Prostate gland (tissue), 2 donors: ENCODE results near the gene ZNF514. TPM values are rescaled to one million over a fixed set of nuclear protein-coding genes. Genes with fewer than 3 reads are reported as not detected.
A peak's percentile ranks its signal among the peaks of the same experiment; 100 is the strongest.
"Not testable (repeated sequence)": the region's sequence is repeated elsewhere in the genome, so short reads cannot be mapped to it uniquely, and the experiment has no call there.

Experiments used
- DNase-seq: peaks from one replicate; pipeline ENCODE4 v3.0.0-alpha.2; 2019; ENCODE audit warnings: low spot score
- H3K27ac ChIP-seq, 2 donors: fragments of 200-600 bp; sonication (generic); 2 replicates each; pipeline ENCODE4 v1.5.1; 2017 to 2019
- H3K27me3 ChIP-seq: fragments of 200-600 bp; sonication (generic); replicated peaks from 2 replicates; pipeline ENCODE4 v1.5.1; 2019; ENCODE audit not compliant: insufficient read depth
- H3K36me3 ChIP-seq, 2 donors: fragments of 200-600 bp; sonication (generic); 1 replicate in 1 of 2; 2 replicates in 1 of 2; pipeline versions ENCODE4 v1.5.1 to v1.8.1; 2017 to 2019
- H3K4me1 ChIP-seq: fragments of 200-600 bp; sonication (generic); replicated peaks from 2 replicates; pipeline ENCODE4 v1.5.1; 2019
- H3K4me3 ChIP-seq, 2 donors: fragments of 200-600 bp; sonication (generic); 2 replicates each; pipeline ENCODE4 v1.5.1; 2017 to 2019
- H3K9me3 ChIP-seq: fragments of 200-600 bp; sonication (generic); 2 replicates; pipeline ENCODE4 v1.5.1; 2017
- POLR2A ChIP-seq: fragments of 450-650 bp; IDR thresholded peaks from one replicate; pipeline ENCODE4 v1.6.1; 2016; ENCODE audit warnings: antibody characterized with exemption, mild to moderate bottlenecking
- POLR2AphosphoS5 ChIP-seq: sonication (generic); formaldehyde crosslinking; IDR thresholded peaks from one replicate; pipeline ENCODE4 v1.6.1; 2017; ENCODE audit warnings: antibody characterized with exemption
- WGBS: methylation state at CpG from one replicate; pipeline ENCODE4 v1.1.5; 2018; 5-methylcytosine and 5-hydroxymethylcytosine counted together
- intact Hi-C: fragments of 100-400 bp; cut with DNase I; formaldehyde crosslinking; loops from one replicate; pipeline ENCODE4 v1.14.2; 2022
- total RNA-seq, 2 donors: library from RNA; depleted of rRNA; stranded (reverse); fragments of >200 nt; gene quantifications; one replicate each; pipeline ENCODE4 v1.1.0, GENCODE V29; 2016
- TF ChIP-seq, protein P1 (sequence below), 4 experiments: fragments of 200-600 bp in 2 of 4; fragments of 450-650 bp in 2 of 4; sonication (generic) in 2 of 4; IDR thresholded peaks; 1 replicate in 3 of 4; 2 replicates in 1 of 4; pipeline ENCODE4 v1.5.1; 2016 to 2019; ENCODE audit warnings: antibody characterized with exemption in 4 of 4, mild to moderate bottlenecking in 2 of 4, moderate library complexity in 2 of 4

Gene ZNF514
- total RNA-seq, 2 donors from 2014 or later: 19.1 TPM

DNA sequence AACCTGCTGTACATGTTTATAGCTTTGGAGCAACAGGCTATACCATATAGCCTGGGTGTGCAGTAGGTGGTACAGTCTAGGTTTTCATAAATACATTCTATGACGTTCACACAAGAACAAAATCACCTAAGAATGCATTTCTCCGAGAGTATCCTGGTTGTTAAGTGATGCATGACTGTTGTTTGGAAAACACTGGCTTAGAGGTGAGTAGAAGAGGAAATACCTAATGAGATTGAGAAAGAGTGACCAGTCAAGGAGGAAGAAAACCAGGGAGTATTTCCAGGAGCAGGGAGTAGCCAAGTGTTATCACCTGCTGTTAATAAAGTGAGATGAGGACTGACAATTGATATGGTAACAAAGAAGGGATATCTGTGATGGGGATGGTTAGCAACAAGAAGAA lies 44.7 kb upstream of the ZNF514 start:
- TF ChIP-seq POLR2A: no peak
- no peak for TF ChIP-seq POLR2AphosphoS5
- TF ChIP-seq, protein P1, sequence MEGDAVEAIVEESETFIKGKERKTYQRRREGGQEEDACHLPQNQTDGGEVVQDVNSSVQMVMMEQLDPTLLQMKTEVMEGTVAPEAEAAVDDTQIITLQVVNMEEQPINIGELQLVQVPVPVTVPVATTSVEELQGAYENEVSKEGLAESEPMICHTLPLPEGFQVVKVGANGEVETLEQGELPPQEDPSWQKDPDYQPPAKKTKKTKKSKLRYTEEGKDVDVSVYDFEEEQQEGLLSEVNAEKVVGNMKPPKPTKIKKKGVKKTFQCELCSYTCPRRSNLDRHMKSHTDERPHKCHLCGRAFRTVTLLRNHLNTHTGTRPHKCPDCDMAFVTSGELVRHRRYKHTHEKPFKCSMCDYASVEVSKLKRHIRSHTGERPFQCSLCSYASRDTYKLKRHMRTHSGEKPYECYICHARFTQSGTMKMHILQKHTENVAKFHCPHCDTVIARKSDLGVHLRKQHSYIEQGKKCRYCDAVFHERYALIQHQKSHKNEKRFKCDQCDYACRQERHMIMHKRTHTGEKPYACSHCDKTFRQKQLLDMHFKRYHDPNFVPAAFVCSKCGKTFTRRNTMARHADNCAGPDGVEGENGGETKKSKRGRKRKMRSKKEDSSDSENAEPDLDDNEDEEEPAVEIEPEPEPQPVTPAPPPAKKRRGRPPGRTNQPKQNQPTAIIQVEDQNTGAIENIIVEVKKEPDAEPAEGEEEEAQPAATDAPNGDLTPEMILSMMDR (IDR thresholded peaks at IDR 0.05): no peak
- Histone ChIP-seq H3K4me3 (no peak overlapping the region), H3K9me3 (no peaks in the 10 kb centered on the region), H3K27ac (no peak overlapping the region), H3K4me1 (no peaks in the 10 kb centered on the region), H3K36me3 (no peaks in the 10 kb centered on the region), H3K27me3 (no peaks in the 10 kb centered on the region)
- WGBS: 86% methylated on average over 2 of the region's 2 CpGs
- no peak for DNase-seq
- intact Hi-C loops: loop anchor here (10.0 kb wide), 1 partner anchor 140 kb away; no protein-coding TSS in a partner anchor

DNA sequence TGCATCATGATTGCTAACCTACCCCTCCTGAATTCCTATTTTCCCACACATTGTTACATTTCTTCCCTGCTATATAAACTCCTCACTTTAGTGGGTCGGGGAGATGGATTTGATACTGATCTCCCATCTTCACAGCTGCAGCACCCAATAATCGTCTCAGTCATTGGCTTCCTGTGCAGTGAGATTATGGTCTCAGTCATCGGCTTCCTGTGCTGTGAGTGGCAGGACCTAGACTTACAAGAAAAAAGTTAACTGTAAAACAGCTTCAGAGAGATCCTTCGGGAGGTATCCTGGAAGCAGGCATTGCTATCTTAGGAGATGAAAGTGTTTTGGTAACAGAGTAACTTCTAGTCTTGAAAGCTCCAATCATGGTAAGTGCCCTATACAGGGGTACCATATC lies 44.3 kb upstream of the ZNF514 start:
- no peak for DNase-seq
- 85% methylated on average over 4 of the region's 4 CpGs for WGBS
- H3K4me1 ChIP-seq: no peaks in the 10 kb centered on the region
- TF ChIP-seq, protein P1 (IDR thresholded peaks at IDR 0.05): no peak
- TF ChIP-seq POLR2AphosphoS5: no peak
- no peak for TF ChIP-seq POLR2A
- H3K27ac ChIP-seq: no peak overlapping the region
- H3K36me3 ChIP-seq: no peaks in the 10 kb centered on the region
- H3K9me3 ChIP-seq: no peaks in the 10 kb centered on the region
- intact Hi-C loops: loop anchor here (10.0 kb wide), 1 partner anchor 141 kb away; no protein-coding TSS in a partner anchor
- H3K4me3 ChIP-seq: no peak overlapping the region
- H3K27me3 ChIP-seq: no peaks in the 10 kb centered on the region

DNA sequence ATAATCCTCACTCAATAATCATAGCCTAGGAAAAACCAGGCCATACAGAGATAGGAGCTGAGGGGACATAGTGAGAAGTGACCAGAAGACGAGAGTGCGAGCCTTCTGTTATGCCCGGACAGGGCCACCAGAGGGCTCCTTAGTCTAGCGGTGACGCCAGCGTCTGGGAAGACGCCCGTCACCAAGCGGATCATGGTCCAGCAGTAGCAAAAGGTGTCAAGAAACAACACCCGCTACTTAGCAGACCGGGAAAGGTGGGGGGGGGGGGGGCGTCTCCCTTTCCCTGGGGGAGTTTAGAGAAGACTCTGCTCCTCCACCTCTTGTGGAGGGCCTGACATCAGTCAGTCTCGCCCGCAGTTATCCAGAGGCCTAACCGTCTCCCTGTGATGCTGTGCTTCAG lies 33.3 kb upstream of the ZNF514 start:
- H3K36me3 ChIP-seq, H3K27me3 ChIP-seq, H3K9me3 ChIP-seq, H3K4me1 ChIP-seq, H3K4me3 ChIP-seq, H3K27ac ChIP-seq: not testable (repeated sequence)
- DNase-seq: peak; percentile 41
- WGBS: 25% methylated on average over 15 of the region's 15 CpGs
- intact Hi-C loops: loop anchor here (10.0 kb wide), 1 partner anchor 122 kb away; no protein-coding TSS in a partner anchor
- TF ChIP-seq, protein P1 (IDR thresholded peaks at IDR 0.05): peak in 2 of 4 experiments; percentile 57 to 71

DNA sequence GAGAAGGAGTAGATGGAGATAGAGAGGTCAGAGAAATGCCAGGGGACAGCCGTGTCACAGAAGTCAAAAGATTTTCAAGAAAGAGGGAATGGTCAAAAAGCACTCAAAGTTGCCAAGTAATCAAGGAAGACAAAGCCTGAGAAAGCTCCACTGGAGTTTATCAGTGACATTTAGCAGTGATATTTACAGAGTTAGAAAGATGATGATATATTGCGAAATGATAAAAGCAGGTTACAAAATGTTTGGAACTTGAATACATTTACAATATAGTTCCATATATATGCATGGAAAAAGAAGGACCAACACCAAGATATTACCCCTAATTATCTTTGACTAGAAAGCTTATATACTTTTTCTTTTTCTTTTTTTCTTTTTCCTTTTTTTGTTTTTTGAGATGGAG lies 26.3 kb upstream of the ZNF514 start:
- 66% methylated on average over 2 of the region's 2 CpGs for WGBS
- no peak overlapping the region for H3K27ac ChIP-seq
- no peak overlapping the region for H3K4me3 ChIP-seq
- H3K9me3 ChIP-seq: no peaks in the 10 kb centered on the region
- TF ChIP-seq POLR2A: no peak
- TF ChIP-seq, protein P1 (IDR thresholded peaks at IDR 0.05): no peak
- no peak for TF ChIP-seq POLR2AphosphoS5
- peaks cover 7 to 11% of the 10 kb centered on the region in 2 donors for H3K36me3 ChIP-seq
- DNase-seq: no peak
- intact Hi-C loops: no loop called here
- H3K4me1 ChIP-seq: no peaks in the 10 kb centered on the region
- H3K27me3 ChIP-seq: no peaks in the 10 kb centered on the region

DNA sequence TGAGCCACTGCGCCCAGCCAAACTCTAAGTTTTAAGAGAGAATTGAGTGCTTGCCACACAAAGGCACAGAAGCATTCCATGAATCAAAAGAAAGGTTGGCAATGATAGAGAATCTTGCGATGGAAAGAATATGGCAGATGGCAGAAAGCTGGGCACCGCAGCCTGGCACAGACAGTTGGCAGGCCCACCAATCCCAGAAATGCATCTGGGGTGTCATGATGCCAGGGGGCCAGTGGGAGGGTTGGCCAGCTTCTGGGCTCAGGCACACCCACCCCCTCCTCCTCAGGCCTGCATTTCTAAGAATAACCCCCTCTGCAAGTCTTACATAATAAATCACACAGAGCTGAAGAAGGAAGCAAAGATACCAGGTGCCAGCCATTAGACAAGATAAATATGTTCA lies 25.5 kb upstream of the ZNF514 start:
- Histone ChIP-seq H3K27ac (no peak overlapping the region), H3K4me1 (no peaks in the 10 kb centered on the region), H3K36me3 (peaks cover 12 to 14% of the 10 kb centered on the region in 2 donors), H3K4me3 (no peak overlapping the region), H3K9me3 (no peaks in the 10 kb centered on the region), H3K27me3 (no peaks in the 10 kb centered on the region)
- 95% methylated on average over 3 of the region's 3 CpGs for WGBS
- no peak for DNase-seq
- TF ChIP-seq POLR2A (no peak), POLR2AphosphoS5 (no peak)
- TF ChIP-seq, protein P1 (IDR thresholded peaks at IDR 0.05): no peak
- intact Hi-C loops: no loop called here
